A549 treated with Hydrocortisone at 1 μM for 4 hours (cell line): ENCODE measurements around the gene SLC35F1. TPM values are rescaled to one million over a fixed set of nuclear protein-coding genes. Genes with fewer than 3 reads are reported as not detected.

Experiments used
- total RNA-seq: library from RNA; stranded (reverse); fragments of 200-300 nt; extraction: Qiagen RNA extraction; gene quantifications from 5 replicates; pipeline ENCODE4 v1.2.3, GENCODE V29; 2022

Gene SLC35F1
- total RNA-seq = 0.03 TPM in 1 of 5 replicates, not detected in the others

DNA sequence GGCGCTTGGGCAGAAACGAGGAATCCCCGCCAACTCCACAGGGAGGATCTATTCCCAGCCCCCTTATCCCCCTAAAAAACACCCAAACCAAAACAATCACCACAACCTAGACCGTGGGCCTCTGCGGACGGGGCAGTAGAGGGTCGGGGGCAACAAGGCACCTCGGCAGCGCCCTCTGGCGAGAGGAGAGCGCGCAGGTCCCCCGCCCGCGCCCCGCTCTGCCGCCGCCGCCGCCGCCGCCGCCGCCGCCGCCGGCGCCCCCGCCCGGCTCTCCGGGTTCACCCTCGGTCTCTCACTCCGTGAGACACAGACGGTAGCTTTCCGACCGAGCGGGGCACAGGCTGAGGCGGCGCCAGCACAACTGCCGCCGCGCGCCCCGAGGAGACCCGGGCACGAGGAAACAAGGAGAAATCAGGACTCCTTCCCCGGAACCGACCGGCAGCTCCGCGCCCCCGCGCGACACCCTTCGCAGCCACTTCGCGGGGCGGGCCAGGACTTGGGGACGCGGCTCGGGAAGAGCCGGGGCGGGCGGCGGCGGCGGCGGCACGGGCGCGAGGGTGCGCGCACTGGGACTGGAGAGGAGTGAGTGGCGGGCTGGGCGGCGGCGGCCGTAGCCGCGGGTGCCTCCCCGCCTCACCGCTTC is at the start of gene SLC35F1:
TSS of gene SLC35F1 (plus strand) at position 307 of the 643 bp plus-strand sequence.

Other genes starting within 250 kb of the SLC35F1 start
- 24.0 to 29.4 TPM (median 26.3 TPM) in 5 replicates for gene NUS1, start 231.8 kb upstream of the SLC35F1 start, total RNA-seq